Dermis lymphatic vessel endothelial cell (primary cell): ENCODE results near the gene MYO1F. TPM values are rescaled to one million over a fixed set of nuclear protein-coding genes. Genes with fewer than 3 reads are reported as not detected.

Experiments used
- total RNA-seq: library from RNA; depleted of rRNA; stranded (reverse); fragments of >200 nt; gene quantifications from 2 replicates; pipeline ENCODE4 v1.2.1, GENCODE V29; 2014

Gene MYO1F
- total RNA-seq, result 0.26 and 0.54 TPM in 2 replicates

DNA sequence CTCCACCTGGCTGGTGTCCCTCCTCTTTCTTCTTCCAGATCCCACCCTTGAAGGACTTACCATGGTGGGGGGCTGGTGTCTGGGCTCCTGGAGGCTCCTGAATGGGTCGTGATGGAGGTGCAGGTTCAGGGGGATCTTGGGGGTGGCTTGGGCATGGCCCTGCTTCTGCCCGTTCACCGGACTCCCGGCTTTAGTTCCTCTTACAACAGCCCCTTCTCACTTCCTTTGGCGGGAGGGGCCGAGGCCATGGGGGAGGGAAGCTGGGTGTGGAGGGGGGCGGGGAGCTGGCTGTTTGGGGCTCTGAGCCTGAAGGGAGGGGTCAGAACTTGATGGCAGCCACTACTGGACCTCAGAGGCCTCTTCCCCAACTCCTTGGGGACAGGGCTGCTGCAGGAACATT is at the start of gene MYO1F:
Gene MYO1F (minus strand): TSS at position 196 of the 400 bp plus-strand sequence. CDS start 133 bp downstream, at position 63.

DNA sequence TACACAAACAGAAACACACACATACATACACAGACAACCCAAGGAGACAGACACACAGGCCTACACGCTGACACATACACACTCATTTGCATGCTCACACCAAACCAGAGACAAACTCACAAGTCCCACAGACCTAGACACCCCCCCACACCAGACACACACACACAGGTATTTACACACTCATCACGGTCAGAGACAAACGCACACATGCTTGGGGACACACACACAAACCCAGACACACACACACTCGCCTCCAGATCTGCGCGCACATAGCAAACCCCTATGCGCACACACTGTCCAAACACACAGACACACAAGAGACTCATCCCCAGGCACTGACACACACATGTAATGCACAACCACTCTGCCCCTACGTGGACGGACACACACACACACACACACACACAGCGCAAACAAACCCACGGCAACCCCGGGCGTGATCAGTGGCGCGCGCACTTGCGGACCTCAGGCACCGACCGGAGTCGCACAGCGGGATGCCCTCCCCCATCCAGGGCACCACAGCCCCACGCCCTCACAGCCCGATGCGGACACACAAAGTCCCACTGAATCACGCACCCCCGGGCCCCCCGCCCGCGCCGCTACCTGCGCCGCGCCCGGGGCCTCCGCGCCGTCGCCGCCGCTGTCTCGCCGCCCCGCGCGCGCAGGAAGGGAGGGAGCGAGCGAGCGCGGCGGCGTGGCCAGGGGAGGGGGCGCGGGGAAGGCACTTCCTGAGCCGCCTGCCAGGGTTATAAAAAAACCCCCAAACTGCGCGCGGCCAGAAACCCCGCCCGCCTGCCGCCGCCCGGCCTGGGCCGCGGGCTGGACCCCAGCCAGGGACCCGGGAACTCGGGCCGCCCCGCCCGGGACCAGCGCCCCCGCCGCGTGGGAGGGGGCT is 33.0 kb upstream of the MYO1F start, which contains the start of gene ADAMTS10:
Gene ADAMTS10 (minus strand): TSS at position 675 of the 895 bp plus-strand sequence. CDS start 5,005 bp downstream, outside the sequence.

DNA sequence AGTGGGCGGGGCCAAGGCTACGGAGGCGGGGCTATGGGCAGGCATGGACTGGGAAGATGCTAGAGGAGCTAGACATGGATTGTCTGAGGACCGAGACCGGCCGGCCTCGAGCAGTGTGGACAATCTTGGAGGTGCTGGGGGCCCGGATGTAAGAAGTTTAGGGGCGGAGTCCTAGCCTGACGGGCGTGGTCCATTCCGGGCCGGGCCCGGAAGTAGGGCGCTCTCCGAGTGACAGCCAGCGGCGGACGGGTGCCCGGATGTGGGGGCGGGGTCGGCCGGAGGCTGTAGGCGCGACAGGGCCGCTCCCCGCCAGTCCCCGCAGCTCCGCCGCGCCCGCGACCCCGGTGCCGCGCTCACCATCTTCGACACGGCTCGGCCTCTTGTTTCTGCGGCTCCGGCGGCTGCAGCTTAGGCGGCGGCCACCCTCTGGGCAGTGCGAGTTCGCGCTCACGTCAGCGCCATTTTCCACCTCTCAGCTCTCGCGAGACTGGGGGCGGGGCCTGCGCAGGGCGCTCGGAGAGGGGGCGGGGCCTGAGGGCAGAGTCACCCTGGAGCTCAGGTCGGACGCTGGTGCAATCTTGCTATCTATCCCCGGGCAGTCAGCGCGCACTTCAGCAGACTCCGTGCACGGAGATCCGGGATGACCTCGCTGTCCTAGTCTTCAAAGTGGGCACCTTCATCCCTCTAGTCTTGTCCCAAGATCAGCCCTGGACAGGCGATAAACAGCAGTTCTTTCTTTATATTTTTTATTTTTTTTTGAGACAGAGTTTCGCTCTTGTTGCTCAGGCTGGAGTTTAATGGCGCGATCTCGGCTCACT is 63.3 kb downstream of the MYO1F start, which contains the start of gene ZNF414:
Gene ZNF414 (minus strand): TSS at position 481 of the 818 bp plus-strand sequence. CDS start 121 bp downstream, at position 360.

Other genes with a start within 250 kb of the MYO1F start
- 106 and 121 TPM in 2 replicates for gene KANK3, start 234.2 kb downstream of the MYO1F start, total RNA-seq
- 2.0 and 2.1 TPM in 2 replicates for gene ANGPTL4, start 213.3 kb downstream of the MYO1F start, total RNA-seq
- gene RAB11B, start 187.1 kb downstream of the MYO1F start, total RNA-seq, result 49.6 and 64.0 TPM in 2 replicates
- gene MARCHF2, start 164.1 kb downstream of the MYO1F start, total RNA-seq, result 127 and 210 TPM in 2 replicates
- 52.8 and 63.1 TPM in 2 replicates for gene HNRNPM, start 132.5 kb downstream of the MYO1F start, total RNA-seq
- not detected in 2 replicates for gene PRAM1, start 74.8 kb downstream of the MYO1F start, total RNA-seq
- gene ZNF414, start 63.3 kb downstream of the MYO1F start, total RNA-seq, result 2.9 and 4.6 TPM in 2 replicates
- gene ADAMTS10, start 33.3 kb upstream of the MYO1F start, total RNA-seq, result 11.1 TPM in 2 replicates
- not detected in 2 replicates for gene NFILZ, start 53.2 kb upstream of the MYO1F start, total RNA-seq
- not detected in 2 replicates for gene ACTL9, start 121.4 kb upstream of the MYO1F start, total RNA-seq
- not detected in 2 replicates for gene OR2Z1, start 144.2 kb upstream of the MYO1F start, total RNA-seq